Left lung (tissue), 10 donors: ENCODE results near the gene PSMC6. TPM values are rescaled to one million over a fixed set of nuclear protein-coding genes. Genes with fewer than 3 reads are reported as not detected.
"Not testable (repeated sequence)": the region's sequence is repeated elsewhere in the genome, so short reads cannot be mapped to it uniquely, and the experiment has no call there.

ENCODE experiments used
- ATAC-seq: fragments of 200-7000 bp; cut with Tn5 transposase; one replicate; pipeline ENCODE4 v1.9.1; 2020; ENCODE audit warnings: moderate library complexity
- DNase-seq, 4 donors: peaks; one replicate each; pipeline ENCODE4 v3.0.0-alpha.2; 2013 to 2020
- H3K27ac ChIP-seq, 2 donors: fragments of 200-600 bp; sonication (generic) in 1 of 2; one replicate each; pipeline versions ENCODE4 v1.5.0 to v1.8.0; 2020 to 2021
- H3K27me3 ChIP-seq, 2 donors: fragments of 200-600 bp; sonication (generic) in 1 of 2; one replicate each; pipeline versions ENCODE4 v1.5.0 to v1.8.0; 2020 to 2021
- H3K36me3 ChIP-seq, 2 donors: fragments of 200-600 bp; sonication (generic) in 1 of 2; one replicate each; pipeline versions ENCODE4 v1.5.0 to v1.8.0; 2020 to 2021
- H3K4me1 ChIP-seq, 2 donors: fragments of 200-600 bp; one replicate each; pipeline ENCODE4 v1.8.0; 2021
- H3K4me3 ChIP-seq, 2 donors: fragments of 200-600 bp; sonication (generic) in 1 of 2; one replicate each; pipeline versions ENCODE4 v1.5.0 to v1.8.0; 2020 to 2021; ENCODE audit warnings: mild to moderate bottlenecking in 1 of 2
- H3K9me3 ChIP-seq, 2 donors: fragments of 200-600 bp; sonication (generic) in 1 of 2; one replicate each; pipeline versions ENCODE4 v1.5.0 to v1.8.0; 2020 to 2021
- CTCF ChIP-seq, 2 donors: fragments of 200-600 bp; sonication (generic) in 1 of 2; IDR thresholded peaks; one replicate each; pipeline versions ENCODE4 v1.5.0 to v1.8.0; 2021; ENCODE audit warnings: antibody characterized with exemption in 2 of 2
- intact Hi-C, 2 donors: fragments of 100-400 bp; cut with DNase I; formaldehyde crosslinking; loops; one replicate each; pipeline versions ENCODE4 v1.11.2 to v1.14.2; 2022
- polyA plus RNA-seq, 6 donors: library from polyadenylated mRNA; unstranded; fragments of 120-200 nt; gene quantifications; one replicate each; pipeline ENCODE4 v1.2.1, GENCODE V29; 2013; ENCODE audit not compliant: insufficient read length in 6 of 6
- total RNA-seq, 2 donors: library from RNA; stranded (reverse); fragmentation: NEBNext Ultra II Directional; extraction: Animal tissue kit (Norgen Biotek cat#: 25700); gene quantifications; one replicate each; pipeline ENCODE4 v1.2.1, GENCODE V29; 2021
- donor health status: DM: no; HTN: yes; CAD: no.
- donor health status: DM: no; HTN: no; CAD: no.

Gene PSMC6
- total and polyA plus RNA-seq, 8 donors: 68.5 to 188 (median 156) TPM

GRCh38 chr14:52706286-52706685, 714 bp upstream of the PSMC6 start:
- H3K4me1 ChIP-seq: peaks cover 16 to 70% of the 10 kb centered on the region in 2 donors
- no peaks in the 10 kb centered on the region for H3K9me3 ChIP-seq
- DNase-seq: no peak
- H3K4me3 ChIP-seq: peak overlapping the region; percentile 56 to 95
- intact Hi-C loops: no loop called here
- no peaks in the 10 kb centered on the region for H3K27me3 ChIP-seq
- H3K36me3 ChIP-seq: peaks cover 0 to 30% of the 10 kb centered on the region in 2 donors
- peak overlapping the region; percentile 92 to 93 for H3K27ac ChIP-seq
- peak; percentile 47 for ATAC-seq
- no peak for TF ChIP-seq CTCF (IDR thresholded peaks at IDR 0.05)

- H3K27ac ChIP-seq: no peak overlapping the region
- no peak for TF ChIP-seq CTCF (IDR thresholded peaks at IDR 0.05)
- no peak for DNase-seq
- H3K36me3 ChIP-seq: peaks cover 0 to 83% of the 10 kb centered on the region in 2 donors
- intact Hi-C loops: no loop called here
- H3K9me3 ChIP-seq: no peaks in the 10 kb centered on the region
- H3K4me1 ChIP-seq: peaks cover 20 to 58% of the 10 kb centered on the region in 2 donors
- no peak for ATAC-seq
- H3K27me3 ChIP-seq: no peaks in the 10 kb centered on the region
- H3K4me3 ChIP-seq: no peak overlapping the region
Measured at GRCh38 chr14:52711666-52712065, 4.7 kb downstream of the PSMC6 start.

- intact Hi-C loops: no loop called here
- ATAC-seq (no peak), DNase-seq (no peak)
- no peak for TF ChIP-seq CTCF (IDR thresholded peaks at IDR 0.05)
- Histone ChIP-seq H3K9me3 (no peaks in the 10 kb centered on the region), H3K36me3 (peaks cover 0 to 100% of the 10 kb centered on the region in 2 donors), H3K27ac (no peak overlapping the region), H3K27me3 (no peaks in the 10 kb centered on the region), H3K4me1 (peaks cover 4 to 23% of the 10 kb centered on the region in 2 donors), H3K4me3 (no peak overlapping the region)
Measured at GRCh38 chr14:52716155-52716554, 9.2 kb downstream of the PSMC6 start.

GRCh38 chr14:52723514-52724359, 16.7 kb downstream of the PSMC6 start:
- H3K9me3 ChIP-seq: no peaks in the 10 kb centered on the region
- no peak overlapping the region for H3K27ac ChIP-seq
- H3K27me3 ChIP-seq: no peaks in the 10 kb centered on the region
- DNase-seq: no peak
- no peak overlapping the region for H3K4me3 ChIP-seq
- H3K36me3 ChIP-seq: peaks cover 3 to 100% of the 10 kb centered on the region in 2 donors
- H3K4me1 ChIP-seq: peaks cover 0 to 4% of the 10 kb centered on the region in 2 donors
- no peak for ATAC-seq
- no peak for TF ChIP-seq CTCF (IDR thresholded peaks at IDR 0.05)
- intact Hi-C loops: no loop called here

- Histone ChIP-seq H3K4me1 (peaks cover 0 to 7% of the 10 kb centered on the region in 2 donors), H3K4me3 (no peak overlapping the region), H3K9me3 (no peaks in the 10 kb centered on the region), H3K36me3 (peaks cover 3 to 96% of the 10 kb centered on the region in 2 donors), H3K27ac (no peak overlapping the region), H3K27me3 (no peaks in the 10 kb centered on the region)
- intact Hi-C loops: no loop called here
- ATAC-seq: no peak
- no peak for DNase-seq
- TF ChIP-seq CTCF (IDR thresholded peaks at IDR 0.05): no peak
Measured at GRCh38 chr14:52724360-52724644, 17.3 kb downstream of the PSMC6 start.

- ATAC-seq, H3K9me3 ChIP-seq, H3K4me3 ChIP-seq, H3K27ac ChIP-seq, intact Hi-C loops, H3K27me3 ChIP-seq, DNase-seq: not testable (repeated sequence)
- Histone ChIP-seq H3K36me3 (peaks cover 0 to 63% of the 10 kb centered on the region in 2 donors), H3K4me1 (peaks cover 3 to 22% of the 10 kb centered on the region in 2 donors)
Measured at GRCh38 chr14:52727509-52727908, 20.5 kb downstream of the PSMC6 start.

GRCh38 chr14:52729035-52729434, 22.0 kb downstream of the PSMC6 start:
- peaks cover 0 to 48% of the 10 kb centered on the region in 2 donors for H3K36me3 ChIP-seq
- DNase-seq, intact Hi-C loops, H3K27me3 ChIP-seq, H3K4me3 ChIP-seq, H3K9me3 ChIP-seq, ATAC-seq: not testable (repeated sequence)
- H3K27ac ChIP-seq: peak overlapping the region in 1 of 2 donors; percentile 83
- peaks cover 3 to 19% of the 10 kb centered on the region in 2 donors for H3K4me1 ChIP-seq
